Measurements from ENCODE around the gene FTO. TPM values are rescaled to one million over a fixed set of nuclear protein-coding genes. Genes with fewer than 3 reads are reported as not detected.

The FTO gene
- total and polyA plus RNA-seq, 2 of the 13 experiments (the other 11 are each of a cell fraction or from before 2014, with no cell fraction given), result 41.6 to 55.8 TPM

- TF ChIP-seq, protein P1, sequence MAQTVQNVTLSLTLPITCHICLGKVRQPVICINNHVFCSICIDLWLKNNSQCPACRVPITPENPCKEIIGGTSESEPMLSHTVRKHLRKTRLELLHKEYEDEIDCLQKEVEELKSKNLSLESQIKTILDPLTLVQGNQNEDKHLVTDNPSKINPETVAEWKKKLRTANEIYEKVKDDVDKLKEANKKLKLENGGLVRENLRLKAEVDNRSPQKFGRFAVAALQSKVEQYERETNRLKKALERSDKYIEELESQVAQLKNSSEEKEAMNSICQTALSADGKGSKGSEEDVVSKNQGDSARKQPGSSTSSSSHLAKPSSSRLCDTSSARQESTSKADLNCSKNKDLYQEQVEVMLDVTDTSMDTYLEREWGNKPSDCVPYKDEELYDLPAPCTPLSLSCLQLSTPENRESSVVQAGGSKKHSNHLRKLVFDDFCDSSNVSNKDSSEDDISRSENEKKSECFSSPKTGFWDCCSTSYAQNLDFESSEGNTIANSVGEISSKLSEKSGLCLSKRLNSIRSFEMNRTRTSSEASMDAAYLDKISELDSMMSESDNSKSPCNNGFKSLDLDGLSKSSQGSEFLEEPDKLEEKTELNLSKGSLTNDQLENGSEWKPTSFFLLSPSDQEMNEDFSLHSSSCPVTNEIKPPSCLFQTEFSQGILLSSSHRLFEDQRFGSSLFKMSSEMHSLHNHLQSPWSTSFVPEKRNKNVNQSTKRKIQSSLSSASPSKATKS (CRISPR knock-in tag; IDR thresholded peaks at IDR 0.05), result no peak
- TF ChIP-seq HDAC2 (CRISPR knock-in tag; IDR thresholded peaks at IDR 0.05) (0 out of 2 replicates have a peak, but pooled peaks have one; percentile 46), ZNF264 (CRISPR knock-in tag; IDR thresholded peaks at IDR 0.05) (0 out of 2 replicates have a peak, but pooled peaks have one; percentile 20), HNF4A (CRISPR knock-in tag; IDR thresholded peaks at IDR 0.05) (peak; percentile 43; the same call in 1 of the 2 replicates), CEBPB (IDR thresholded peaks at IDR 0.05; ENCODE audit: borderline replicate concordance, low read depth, low read length) (peak; percentile 84; the same call in 1 of the 2 replicates), MNT (IDR thresholded peaks at IDR 0.05) (no peak), SIX4 (CRISPR knock-in tag; IDR thresholded peaks at IDR 0.05) (peak; percentile 88), ZNF382 (CRISPR knock-in tag; IDR thresholded peaks at IDR 0.05; ENCODE audit: borderline replicate concordance) (no peak), ATF7 (IDR thresholded peaks at IDR 0.05) (no peak), ATF7 (CRISPR knock-in tag; IDR thresholded peaks at IDR 0.05) (no peak), SKI (IDR thresholded peaks at IDR 0.05; ENCODE audit: partially characterized antibody) (no peak), ZNF614 (CRISPR knock-in tag; IDR thresholded peaks at IDR 0.05; ENCODE audit: borderline replicate concordance) (0 out of 2 replicates have a peak, but pooled peaks have one; percentile 17), HDAC1 (CRISPR knock-in tag; IDR thresholded peaks at IDR 0.05) (peak; percentile 34; the same call in 1 of the 2 replicates), THAP11 (CRISPR knock-in tag; IDR thresholded peaks at IDR 0.05) (peak; percentile 63), PITX1 (CRISPR knock-in tag; IDR thresholded peaks at IDR 0.05) (0 out of 2 replicates have a peak, but pooled peaks have one; percentile 57)
- TF ChIP-seq, protein P2, sequence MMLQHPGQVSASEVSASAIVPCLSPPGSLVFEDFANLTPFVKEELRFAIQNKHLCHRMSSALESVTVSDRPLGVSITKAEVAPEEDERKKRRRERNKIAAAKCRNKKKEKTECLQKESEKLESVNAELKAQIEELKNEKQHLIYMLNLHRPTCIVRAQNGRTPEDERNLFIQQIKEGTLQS (CRISPR knock-in tag; IDR thresholded peaks at IDR 0.05), result no peak
- TF ChIP-seq, protein P3, sequence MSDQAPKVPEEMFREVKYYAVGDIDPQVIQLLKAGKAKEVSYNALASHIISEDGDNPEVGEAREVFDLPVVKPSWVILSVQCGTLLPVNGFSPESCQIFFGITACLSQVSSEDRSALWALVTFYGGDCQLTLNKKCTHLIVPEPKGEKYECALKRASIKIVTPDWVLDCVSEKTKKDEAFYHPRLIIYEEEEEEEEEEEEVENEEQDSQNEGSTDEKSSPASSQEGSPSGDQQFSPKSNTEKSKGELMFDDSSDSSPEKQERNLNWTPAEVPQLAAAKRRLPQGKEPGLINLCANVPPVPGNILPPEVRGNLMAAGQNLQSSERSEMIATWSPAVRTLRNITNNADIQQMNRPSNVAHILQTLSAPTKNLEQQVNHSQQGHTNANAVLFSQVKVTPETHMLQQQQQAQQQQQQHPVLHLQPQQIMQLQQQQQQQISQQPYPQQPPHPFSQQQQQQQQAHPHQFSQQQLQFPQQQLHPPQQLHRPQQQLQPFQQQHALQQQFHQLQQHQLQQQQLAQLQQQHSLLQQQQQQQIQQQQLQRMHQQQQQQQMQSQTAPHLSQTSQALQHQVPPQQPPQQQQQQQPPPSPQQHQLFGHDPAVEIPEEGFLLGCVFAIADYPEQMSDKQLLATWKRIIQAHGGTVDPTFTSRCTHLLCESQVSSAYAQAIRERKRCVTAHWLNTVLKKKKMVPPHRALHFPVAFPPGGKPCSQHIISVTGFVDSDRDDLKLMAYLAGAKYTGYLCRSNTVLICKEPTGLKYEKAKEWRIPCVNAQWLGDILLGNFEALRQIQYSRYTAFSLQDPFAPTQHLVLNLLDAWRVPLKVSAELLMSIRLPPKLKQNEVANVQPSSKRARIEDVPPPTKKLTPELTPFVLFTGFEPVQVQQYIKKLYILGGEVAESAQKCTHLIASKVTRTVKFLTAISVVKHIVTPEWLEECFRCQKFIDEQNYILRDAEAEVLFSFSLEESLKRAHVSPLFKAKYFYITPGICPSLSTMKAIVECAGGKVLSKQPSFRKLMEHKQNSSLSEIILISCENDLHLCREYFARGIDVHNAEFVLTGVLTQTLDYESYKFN (CRISPR knock-in tag; conservative IDR thresholded peaks at IDR 0.05), result peak; percentile 43; the same call in 1 of the 2 replicates
Measured at GRCh38 chr16:53672461-53672860, 31.5 kb upstream of the FTO start (continued).
